PC-3 (cell line): ENCODE data around the gene ISM1.

ENCODE experiments used
- EZH2 ChIP-seq: fragments of 300-600 bp; sonication (generic); IDR thresholded peaks from one replicate; pipeline ENCODE4 v1.6.1; 2017; ENCODE audit warnings: antibody characterized with exemption, mild to moderate bottlenecking, low read length; ENCODE audit not compliant: unreplicated experiment
- TF ChIP-seq, protein P1 (sequence below): fragments of 300-600 bp; sonication (generic); conservative IDR thresholded peaks from 2 replicates; pipeline ENCODE4 v1.5.1; 2017; ENCODE audit warnings: antibody characterized with exemption, low read depth, mild to moderate bottlenecking, low read length

DNA sequence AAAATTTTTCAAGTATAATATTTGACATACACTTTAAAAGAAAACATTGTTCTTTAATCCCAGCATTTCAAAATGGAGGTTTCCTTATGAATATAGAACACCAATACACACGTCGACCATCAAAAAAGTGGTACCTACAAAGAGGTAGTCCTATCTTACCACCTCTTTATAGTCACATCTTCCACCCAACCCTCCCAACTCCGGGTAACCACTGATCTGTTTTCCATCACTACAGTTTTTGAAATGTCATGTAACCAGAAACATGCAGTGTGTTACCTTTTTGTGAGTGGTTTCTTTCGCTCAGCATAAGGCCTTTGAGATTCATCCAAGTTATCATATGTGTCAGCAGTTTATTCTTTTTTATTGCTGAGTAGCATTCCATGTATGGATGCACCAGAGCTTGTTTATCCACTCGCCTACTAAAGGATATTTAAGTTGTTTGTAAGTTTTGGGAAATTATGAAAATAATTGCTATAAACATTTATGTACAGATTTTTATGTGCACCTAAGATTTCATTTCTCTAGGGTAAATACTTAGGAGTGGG lies 104.8 kb downstream of the ISM1 start:
- TF ChIP-seq, protein P1, sequence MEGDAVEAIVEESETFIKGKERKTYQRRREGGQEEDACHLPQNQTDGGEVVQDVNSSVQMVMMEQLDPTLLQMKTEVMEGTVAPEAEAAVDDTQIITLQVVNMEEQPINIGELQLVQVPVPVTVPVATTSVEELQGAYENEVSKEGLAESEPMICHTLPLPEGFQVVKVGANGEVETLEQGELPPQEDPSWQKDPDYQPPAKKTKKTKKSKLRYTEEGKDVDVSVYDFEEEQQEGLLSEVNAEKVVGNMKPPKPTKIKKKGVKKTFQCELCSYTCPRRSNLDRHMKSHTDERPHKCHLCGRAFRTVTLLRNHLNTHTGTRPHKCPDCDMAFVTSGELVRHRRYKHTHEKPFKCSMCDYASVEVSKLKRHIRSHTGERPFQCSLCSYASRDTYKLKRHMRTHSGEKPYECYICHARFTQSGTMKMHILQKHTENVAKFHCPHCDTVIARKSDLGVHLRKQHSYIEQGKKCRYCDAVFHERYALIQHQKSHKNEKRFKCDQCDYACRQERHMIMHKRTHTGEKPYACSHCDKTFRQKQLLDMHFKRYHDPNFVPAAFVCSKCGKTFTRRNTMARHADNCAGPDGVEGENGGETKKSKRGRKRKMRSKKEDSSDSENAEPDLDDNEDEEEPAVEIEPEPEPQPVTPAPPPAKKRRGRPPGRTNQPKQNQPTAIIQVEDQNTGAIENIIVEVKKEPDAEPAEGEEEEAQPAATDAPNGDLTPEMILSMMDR, result no peak
- no peak for TF ChIP-seq EZH2
